ENCODE results near the gene MYO7B.

MYO7B gene

DNA sequence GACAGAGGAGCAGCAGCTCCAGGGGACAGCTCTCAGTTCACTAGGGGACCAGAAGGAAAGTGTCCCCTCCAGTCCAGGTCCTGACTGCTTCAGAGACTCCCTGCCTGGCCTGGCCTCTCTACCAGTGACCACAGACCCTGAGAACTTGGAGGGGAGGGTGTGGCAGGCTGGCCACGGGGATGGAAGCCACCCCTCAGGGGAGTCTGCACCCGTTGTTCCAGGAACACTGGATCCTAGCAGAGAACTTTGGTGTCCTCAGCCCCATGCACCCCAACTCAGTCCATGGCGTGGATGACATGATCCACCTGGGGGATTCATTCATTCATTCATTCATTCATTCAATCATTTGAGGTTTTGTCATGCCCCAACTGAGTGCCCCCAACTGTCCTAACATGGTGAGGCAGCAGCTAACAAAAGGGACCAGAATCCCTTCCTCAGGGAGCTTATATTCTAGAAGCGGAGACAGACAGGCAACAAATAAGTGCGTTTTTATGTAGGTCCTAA, 31.9 kb downstream of the MYO7B start:
- no peaks in the 10 kb centered on the region for H3K9me3 ChIP-seq (replicated peaks in 1 of 2; ENCODE audit: control insufficient read depth in 2 of 2, insufficient read depth in 1 of 2, low read depth in 1 of 2, low read length in 2 of 2)
- DNase-seq (ENCODE audit: low spot score), result no peak
- no peak overlapping the region for H3K27ac ChIP-seq (replicated peaks; ENCODE audit: low read length)
- H2AFZ ChIP-seq (ENCODE audit: low read length), result no peak overlapping the region
- no peak overlapping the region for H2AK5ac ChIP-seq (ENCODE audit: low read depth, low read length)
- no peak overlapping the region for H4K8ac ChIP-seq (ENCODE audit: low read depth, low read length)
- H2BK5ac ChIP-seq (ENCODE audit: low read length), result no peak overlapping the region
- H3K4ac ChIP-seq (ENCODE audit: low read length), result no peak overlapping the region
- no peak overlapping the region for H3K23ac ChIP-seq (ENCODE audit: low read depth, low read length, poor library complexity)
- H3K27me3 ChIP-seq (ENCODE audit: control insufficient read depth in 3 of 3, insufficient read depth in 3 of 3, low read depth in 1 of 3, low read length in 3 of 3), result peaks cover 0 to 49% (median 0%) of the 10 kb centered on the region in 3 experiments
- no peak overlapping the region for H2BK12ac ChIP-seq (ENCODE audit: low read length)
- H2BK120ac ChIP-seq (ENCODE audit: low read depth, low read length), result no peak overlapping the region
- no peaks in the 10 kb centered on the region for H3K36me3 ChIP-seq (replicated peaks in 1 of 2; ENCODE audit: control insufficient read depth in 2 of 2, insufficient read depth in 2 of 2, low read length in 2 of 2)
- H3K18ac ChIP-seq (ENCODE audit: low read length), result peak overlapping the region; percentile 24
- H4K91ac ChIP-seq (ENCODE audit: low read depth, low read length, poor library complexity), result no peak overlapping the region
- no peak overlapping the region for H2BK15ac ChIP-seq (ENCODE audit: low read length)
- peaks cover 0 to 1% of the 10 kb centered on the region in 2 donors for H3K4me1 ChIP-seq (ENCODE audit: control insufficient read depth in 2 of 2, insufficient read depth in 1 of 2, low read depth in 1 of 2, low read length in 2 of 2)
- H3K14ac ChIP-seq (ENCODE audit: low read length), result no peak overlapping the region
- no CpG with 5 or more reads among the region's 5 CpGs for WGBS, 2 donors (ENCODE audit: extremely low coverage in 2 of 2, insufficient read length in 2 of 2, insufficient replicate concordance in 1 of 2)
- no peak overlapping the region for H3K4me3 ChIP-seq (ENCODE audit: low read length in 2 of 2)
- H3K9ac ChIP-seq (ENCODE audit: low read depth, low read length, poor library complexity), result no peak overlapping the region
- no peak overlapping the region for H3K4me2 ChIP-seq (ENCODE audit: insufficient read depth, low read length, poor library complexity, severe bottlenecking)
- H3K79me1 ChIP-seq (ENCODE audit: low read depth, low read length), result no peaks in the 10 kb centered on the region

DNA sequence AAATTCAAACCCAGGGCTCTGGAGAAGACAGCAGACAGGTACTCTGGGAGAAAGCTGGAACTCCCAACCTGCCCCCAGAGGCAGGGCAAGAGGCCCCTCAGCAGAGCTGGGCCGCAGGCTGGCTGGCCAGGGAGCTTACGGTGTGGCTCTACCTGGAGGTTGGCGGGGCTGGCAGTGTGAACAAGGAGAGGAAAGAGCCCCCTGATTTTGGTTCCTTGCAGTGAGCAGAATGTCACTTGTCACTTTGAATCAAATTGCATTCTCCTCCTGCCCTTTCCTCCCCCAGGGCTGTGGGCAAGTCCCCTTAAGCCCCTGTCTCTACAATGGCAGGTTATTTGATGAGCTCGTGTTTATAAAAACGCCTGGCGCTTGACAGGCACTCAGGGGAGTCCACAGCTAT, 32.6 kb downstream of the MYO7B start:
- H3K9me3 ChIP-seq (replicated peaks in 1 of 2; ENCODE audit: control insufficient read depth in 2 of 2, insufficient read depth in 1 of 2, low read depth in 1 of 2, low read length in 2 of 2), result no peaks in the 10 kb centered on the region
- H3K23ac ChIP-seq (ENCODE audit: low read depth, low read length, poor library complexity), result no peak overlapping the region
- peaks cover 0 to 51% (median 0%) of the 10 kb centered on the region in 3 experiments for H3K27me3 ChIP-seq (ENCODE audit: control insufficient read depth in 3 of 3, insufficient read depth in 3 of 3, low read depth in 1 of 3, low read length in 3 of 3)
- no peak overlapping the region for H3K14ac ChIP-seq (ENCODE audit: low read length)
- no peak overlapping the region for H3K9ac ChIP-seq (ENCODE audit: low read depth, low read length, poor library complexity)
- no peak overlapping the region for H2BK120ac ChIP-seq (ENCODE audit: low read depth, low read length)
- no peak overlapping the region for H3K4me3 ChIP-seq (ENCODE audit: low read length in 2 of 2)
- no peak overlapping the region for H3K4ac ChIP-seq (ENCODE audit: low read length)
- peak overlapping the region; percentile 24 for H2BK12ac ChIP-seq (ENCODE audit: low read length)
- H2AFZ ChIP-seq (ENCODE audit: low read length), result no peak overlapping the region
- H3K79me1 ChIP-seq (ENCODE audit: low read depth, low read length), result no peaks in the 10 kb centered on the region
- DNase-seq (ENCODE audit: low spot score), result no peak
- no peak overlapping the region for H2AK5ac ChIP-seq (ENCODE audit: low read depth, low read length)
- H3K4me2 ChIP-seq (ENCODE audit: insufficient read depth, low read length, poor library complexity, severe bottlenecking), result no peak overlapping the region
- H3K36me3 ChIP-seq (replicated peaks in 1 of 2; ENCODE audit: control insufficient read depth in 2 of 2, insufficient read depth in 2 of 2, low read length in 2 of 2), result no peaks in the 10 kb centered on the region
- no peak overlapping the region for H4K8ac ChIP-seq (ENCODE audit: low read depth, low read length)
- H3K18ac ChIP-seq (ENCODE audit: low read length), result no peak overlapping the region
- peaks cover 0 to 1% of the 10 kb centered on the region in 2 donors for H3K4me1 ChIP-seq (ENCODE audit: control insufficient read depth in 2 of 2, insufficient read depth in 1 of 2, low read depth in 1 of 2, low read length in 2 of 2)
- H2BK5ac ChIP-seq (ENCODE audit: low read length), result no peak overlapping the region
- H4K91ac ChIP-seq (ENCODE audit: low read depth, low read length, poor library complexity), result no peak overlapping the region
- WGBS, 2 donors (ENCODE audit: extremely low coverage in 2 of 2, insufficient read length in 2 of 2, insufficient replicate concordance in 1 of 2), result no CpG with 5 or more reads among the region's 6 CpGs
- H3K27ac ChIP-seq (replicated peaks; ENCODE audit: low read length), result no peak overlapping the region
- H2BK15ac ChIP-seq (ENCODE audit: low read length), result no peak overlapping the region

DNA sequence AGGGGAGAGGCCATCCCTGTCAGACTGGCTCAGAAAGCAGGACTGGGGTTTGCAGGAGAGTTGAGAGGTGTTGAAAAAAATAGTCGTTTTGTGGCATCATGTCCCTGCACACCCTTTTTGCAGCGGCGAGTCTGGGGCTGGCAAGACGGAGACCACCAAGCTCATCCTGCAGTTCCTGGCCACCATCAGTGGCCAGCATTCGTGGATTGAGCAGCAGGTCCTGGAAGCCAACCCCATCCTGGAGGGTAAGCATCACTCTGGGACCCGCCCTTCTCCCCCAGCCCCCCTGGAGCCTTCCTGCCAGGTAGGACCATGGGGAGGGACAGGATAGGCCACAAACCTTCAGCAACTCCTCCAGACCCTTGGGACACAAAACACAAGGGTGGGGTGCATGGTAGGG, 34.2 kb downstream of the MYO7B start:
- DNase-seq (ENCODE audit: low spot score), result no peak
- H3K36me3 ChIP-seq (replicated peaks in 1 of 2; ENCODE audit: control insufficient read depth in 2 of 2, insufficient read depth in 2 of 2, low read length in 2 of 2), result no peaks in the 10 kb centered on the region
- peak overlapping the region; percentile 52 for H3K18ac ChIP-seq (ENCODE audit: low read length)
- no peaks in the 10 kb centered on the region for H3K9me3 ChIP-seq (replicated peaks in 1 of 2; ENCODE audit: control insufficient read depth in 2 of 2, insufficient read depth in 1 of 2, low read depth in 1 of 2, low read length in 2 of 2)
- no peak overlapping the region for H2AK5ac ChIP-seq (ENCODE audit: low read depth, low read length)
- peaks cover 0 to 1% of the 10 kb centered on the region in 2 donors for H3K4me1 ChIP-seq (ENCODE audit: control insufficient read depth in 2 of 2, insufficient read depth in 1 of 2, low read depth in 1 of 2, low read length in 2 of 2)
- H3K4me2 ChIP-seq (ENCODE audit: insufficient read depth, low read length, poor library complexity, severe bottlenecking), result no peak overlapping the region
- no peak overlapping the region for H2BK12ac ChIP-seq (ENCODE audit: low read length)
- H3K79me1 ChIP-seq (ENCODE audit: low read depth, low read length), result no peaks in the 10 kb centered on the region
- H4K8ac ChIP-seq (ENCODE audit: low read depth, low read length), result no peak overlapping the region
- no peak overlapping the region for H3K4ac ChIP-seq (ENCODE audit: low read length)
- H2BK5ac ChIP-seq (ENCODE audit: low read length), result no peak overlapping the region
- H3K9ac ChIP-seq (ENCODE audit: low read depth, low read length, poor library complexity), result peak overlapping the region; percentile 7
- H2AFZ ChIP-seq (ENCODE audit: low read length), result no peak overlapping the region
- H3K27ac ChIP-seq (replicated peaks; ENCODE audit: low read length), result no peak overlapping the region
- H2BK15ac ChIP-seq (ENCODE audit: low read length), result no peak overlapping the region
- no CpG with 5 or more reads among the region's 6 CpGs for WGBS, 2 donors (ENCODE audit: extremely low coverage in 2 of 2, insufficient read length in 2 of 2, insufficient replicate concordance in 1 of 2)
- no peak overlapping the region for H3K4me3 ChIP-seq (ENCODE audit: low read length in 2 of 2)
- no peak overlapping the region for H2BK120ac ChIP-seq (ENCODE audit: low read depth, low read length)
- peak overlapping the region; percentile 13 for H3K23ac ChIP-seq (ENCODE audit: low read depth, low read length, poor library complexity)
- peaks cover 0 to 52% (median 0%) of the 10 kb centered on the region in 3 experiments for H3K27me3 ChIP-seq (ENCODE audit: control insufficient read depth in 3 of 3, insufficient read depth in 3 of 3, low read depth in 1 of 3, low read length in 3 of 3)
- H4K91ac ChIP-seq (ENCODE audit: low read depth, low read length, poor library complexity), result no peak overlapping the region
- H3K14ac ChIP-seq (ENCODE audit: low read length), result no peak overlapping the region

DNA sequence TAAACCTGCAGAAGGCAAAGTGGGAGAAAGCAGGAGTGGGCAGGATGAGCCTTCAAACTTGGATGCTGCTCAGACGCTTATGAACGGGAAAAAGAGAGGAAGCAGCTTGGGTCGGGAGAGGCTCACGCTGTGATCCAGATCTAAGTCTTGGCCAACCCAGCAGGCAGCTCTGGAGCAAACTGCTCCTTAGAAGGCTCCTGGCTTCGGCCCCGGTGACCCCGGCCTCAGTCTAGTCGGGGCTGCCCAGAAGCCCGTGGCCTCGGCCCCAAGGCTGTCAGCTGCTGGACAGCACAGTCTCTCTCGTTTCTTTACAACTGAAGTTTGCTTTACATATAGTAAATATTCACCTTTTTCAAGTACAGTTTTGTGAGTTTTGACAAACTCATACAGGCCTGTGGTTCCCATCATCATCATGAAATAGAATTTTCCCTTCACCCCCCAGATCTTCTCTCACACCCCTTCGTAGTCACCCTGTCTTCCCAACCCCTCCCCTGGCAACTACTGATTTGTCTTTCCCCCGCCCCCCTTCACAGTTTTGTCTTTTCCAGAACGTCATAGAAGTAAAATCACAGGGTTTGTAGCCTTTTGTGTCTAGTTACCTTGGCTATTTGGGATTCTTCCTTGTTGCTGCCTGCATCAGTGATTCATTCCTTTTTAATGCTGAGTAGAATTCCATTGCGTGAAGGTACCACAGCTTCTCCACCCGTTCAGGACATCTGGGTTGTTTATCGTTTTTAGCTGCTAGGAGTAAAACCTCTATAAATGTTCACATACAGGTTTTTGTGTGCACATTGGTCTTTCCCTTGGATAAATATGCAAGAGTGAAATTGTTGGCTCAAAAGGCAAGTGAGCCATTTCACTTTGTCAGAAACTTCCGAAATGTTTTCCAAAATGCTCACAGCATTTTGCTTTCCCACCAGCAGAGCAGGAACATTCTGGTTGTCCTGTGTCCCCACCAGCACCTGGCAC, 35.1 kb downstream of the MYO7B start:
- Histone ChIP-seq H3K9ac (ENCODE audit: low read depth, low read length, poor library complexity) (no peak overlapping the region), H2BK5ac (ENCODE audit: low read length) (no peak overlapping the region), H3K4me2 (ENCODE audit: insufficient read depth, low read length, poor library complexity, severe bottlenecking) (no peak overlapping the region), H2BK15ac (ENCODE audit: low read length) (no peak overlapping the region), H2AK5ac (ENCODE audit: low read depth, low read length) (no peak overlapping the region), H3K27ac (replicated peaks; ENCODE audit: low read length) (no peak overlapping the region), H2BK120ac (ENCODE audit: low read depth, low read length) (no peak overlapping the region), H2BK12ac (ENCODE audit: low read length) (no peak overlapping the region), H3K79me1 (ENCODE audit: low read depth, low read length) (no peaks in the 10 kb centered on the region), H2AFZ (ENCODE audit: low read length) (no peak overlapping the region), H4K8ac (ENCODE audit: low read depth, low read length) (no peak overlapping the region), H3K23ac (ENCODE audit: low read depth, low read length, poor library complexity) (no peak overlapping the region), H3K14ac (ENCODE audit: low read length) (no peak overlapping the region), H3K4ac (ENCODE audit: low read length) (no peak overlapping the region), H3K4me3 (ENCODE audit: low read length in 2 of 2) (no peak overlapping the region), H4K91ac (ENCODE audit: low read depth, low read length, poor library complexity) (no peak overlapping the region), H3K4me1 (ENCODE audit: control insufficient read depth in 2 of 2, insufficient read depth in 1 of 2, low read depth in 1 of 2, low read length in 2 of 2) (no peaks in the 10 kb centered on the region), H3K9me3 (replicated peaks in 1 of 2; ENCODE audit: control insufficient read depth in 2 of 2, insufficient read depth in 1 of 2, low read depth in 1 of 2, low read length in 2 of 2) (no peaks in the 10 kb centered on the region), H3K18ac (ENCODE audit: low read length) (no peak overlapping the region), H3K27me3 (ENCODE audit: control insufficient read depth in 3 of 3, insufficient read depth in 3 of 3, low read depth in 1 of 3, low read length in 3 of 3) (peaks cover 0 to 49% (median 0%) of the 10 kb centered on the region in 3 experiments), H3K36me3 (replicated peaks in 1 of 2; ENCODE audit: control insufficient read depth in 2 of 2, insufficient read depth in 2 of 2, low read length in 2 of 2) (no peaks in the 10 kb centered on the region)
- no CpG with 5 or more reads among the region's 18 CpGs for WGBS, 2 donors (ENCODE audit: extremely low coverage in 2 of 2, insufficient read length in 2 of 2, insufficient replicate concordance in 1 of 2)
- DNase-seq (ENCODE audit: low spot score), result no peak
